Measurements from ENCODE around the gene ACSF2.

Gene ACSF2

DNA sequence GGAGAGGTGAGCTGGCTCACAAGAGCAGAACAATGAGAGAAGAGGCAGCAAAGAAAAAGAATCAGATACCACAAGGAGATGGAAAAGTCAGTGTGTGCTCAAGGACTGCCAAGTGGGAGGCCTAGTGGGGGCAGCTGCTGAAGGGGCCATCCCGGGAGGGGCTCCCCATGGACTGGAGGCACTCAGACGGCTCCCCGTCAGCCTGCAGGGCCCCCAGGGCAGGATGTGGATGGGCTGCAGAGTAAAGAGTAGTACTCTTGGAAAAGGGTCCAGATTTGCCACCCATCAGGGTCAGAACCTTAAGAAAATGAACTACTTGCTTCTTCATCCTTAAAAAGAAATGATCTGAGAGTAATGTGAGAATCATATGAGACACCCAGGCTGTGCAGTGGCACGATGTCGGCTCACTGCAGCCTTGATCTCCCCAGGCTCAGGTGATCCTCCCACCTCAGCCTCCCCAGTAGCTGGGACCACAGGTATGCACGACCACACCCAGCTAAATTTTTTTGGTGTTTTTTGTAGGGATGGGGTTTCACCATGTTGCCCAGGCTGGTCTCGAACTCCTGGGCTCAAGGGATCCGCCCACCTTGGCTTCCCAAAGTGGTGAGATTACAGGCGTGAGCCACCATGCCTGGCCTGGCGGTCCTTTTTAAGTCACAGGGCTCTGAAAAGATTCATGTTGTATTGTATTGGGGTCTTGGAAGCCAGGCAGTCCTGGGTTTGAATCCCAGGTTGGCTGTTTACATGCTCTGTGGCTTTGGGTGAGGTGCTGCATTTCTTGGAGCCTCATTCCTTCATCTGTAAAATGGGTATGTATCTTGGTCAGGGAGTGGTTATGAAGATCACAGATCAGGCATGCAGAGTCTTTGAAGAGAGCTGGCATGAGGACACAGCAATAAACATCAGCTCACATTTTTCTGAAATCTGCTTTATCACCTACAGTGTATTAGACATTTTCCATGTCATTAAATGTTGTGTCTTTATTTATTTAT lies 15.1 kb downstream of the ACSF2 start:
- no peak for DNase-seq

DNA sequence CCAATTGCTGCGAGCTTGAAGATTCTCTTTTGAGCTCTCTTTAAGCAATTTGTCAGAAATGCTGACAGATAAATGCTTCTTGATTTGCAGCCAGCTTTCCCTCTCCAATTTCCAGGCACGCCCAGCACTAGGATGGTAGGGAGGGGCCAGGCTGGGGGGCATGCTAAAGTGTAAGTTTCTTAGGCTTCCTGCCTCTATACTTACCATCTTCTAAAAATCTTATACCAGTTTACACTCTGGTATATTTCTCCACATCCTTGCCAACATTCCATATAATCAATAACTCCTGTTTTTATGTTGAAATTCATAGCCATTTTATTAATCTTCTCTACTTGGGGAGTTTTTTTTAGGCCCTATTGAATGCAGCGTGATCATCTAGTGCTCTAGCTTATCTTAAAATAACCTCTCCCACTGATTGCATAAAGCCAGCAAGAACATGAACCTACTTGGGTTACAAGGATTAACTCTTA lies 17.5 kb downstream of the ACSF2 start:
- DNase-seq = no peak

DNA sequence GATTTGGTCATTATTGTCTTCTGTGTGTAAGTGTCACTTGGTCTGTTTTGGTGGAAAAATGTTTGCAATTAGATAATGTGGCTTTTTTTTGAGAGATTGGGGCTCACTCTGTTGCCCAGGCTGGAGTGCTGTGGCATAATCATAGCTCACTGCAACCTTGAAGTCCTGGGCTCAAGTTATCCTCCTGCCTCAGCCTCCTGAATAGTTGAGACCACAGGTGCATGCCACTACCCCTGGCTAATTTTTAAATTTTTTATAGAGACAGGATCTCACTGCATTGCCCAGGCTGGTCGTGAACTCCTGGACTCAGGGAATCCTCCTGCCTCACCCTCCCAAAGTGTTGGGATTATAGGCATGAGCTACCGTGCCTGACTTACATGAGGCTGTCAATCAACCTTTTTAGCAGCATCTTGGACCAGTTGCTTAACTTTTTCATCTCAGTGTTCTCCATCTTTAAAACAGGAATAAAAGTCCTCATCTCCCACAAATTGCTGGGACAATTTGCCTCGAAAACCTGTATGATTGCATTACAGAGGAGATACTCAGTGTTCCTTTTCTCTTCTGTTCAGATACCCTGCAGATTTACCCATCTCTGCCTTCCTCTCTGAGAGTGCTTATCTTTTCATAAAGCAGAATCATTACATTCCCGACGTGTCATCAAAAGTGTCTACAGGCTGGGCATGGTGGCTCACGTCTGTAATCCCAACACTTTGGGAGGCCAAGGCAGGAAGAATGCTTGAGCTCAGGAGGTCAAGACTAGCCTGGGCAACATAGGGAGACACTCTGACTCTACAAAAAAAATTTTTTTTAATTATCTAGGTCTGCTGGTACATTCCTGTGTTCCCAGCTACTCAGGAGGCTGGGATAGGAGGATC lies 19.1 kb downstream of the ACSF2 start:
- no peak for DNase-seq

DNA sequence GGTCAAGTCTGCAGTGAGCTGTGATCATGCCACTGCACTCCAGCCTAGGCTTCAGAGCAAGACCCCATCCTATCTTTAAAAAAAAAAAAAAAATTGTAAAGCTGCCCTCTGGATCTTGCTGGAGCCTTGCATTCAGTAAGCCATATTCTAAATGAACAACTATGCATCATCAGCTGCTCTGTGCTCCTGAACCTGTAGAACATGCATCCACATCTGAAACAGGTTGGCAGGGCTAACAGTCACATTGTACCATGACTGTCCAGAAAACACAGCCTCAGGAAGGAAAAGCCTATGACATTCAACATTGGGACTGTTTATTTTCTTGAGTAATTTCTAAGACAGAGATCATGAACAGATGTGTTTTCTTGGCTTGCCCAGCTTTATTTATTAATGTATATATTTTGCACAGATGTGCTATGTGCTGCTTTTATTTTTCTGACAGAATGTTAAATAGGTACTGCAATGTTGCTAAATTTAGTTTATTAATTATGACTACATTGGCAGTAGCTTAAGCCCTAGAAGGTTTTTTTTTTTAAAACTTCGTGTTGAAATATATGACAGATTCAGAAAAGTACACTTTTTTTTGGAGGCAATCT lies 19.8 kb downstream of the ACSF2 start:
- DNase-seq = no peak

DNA sequence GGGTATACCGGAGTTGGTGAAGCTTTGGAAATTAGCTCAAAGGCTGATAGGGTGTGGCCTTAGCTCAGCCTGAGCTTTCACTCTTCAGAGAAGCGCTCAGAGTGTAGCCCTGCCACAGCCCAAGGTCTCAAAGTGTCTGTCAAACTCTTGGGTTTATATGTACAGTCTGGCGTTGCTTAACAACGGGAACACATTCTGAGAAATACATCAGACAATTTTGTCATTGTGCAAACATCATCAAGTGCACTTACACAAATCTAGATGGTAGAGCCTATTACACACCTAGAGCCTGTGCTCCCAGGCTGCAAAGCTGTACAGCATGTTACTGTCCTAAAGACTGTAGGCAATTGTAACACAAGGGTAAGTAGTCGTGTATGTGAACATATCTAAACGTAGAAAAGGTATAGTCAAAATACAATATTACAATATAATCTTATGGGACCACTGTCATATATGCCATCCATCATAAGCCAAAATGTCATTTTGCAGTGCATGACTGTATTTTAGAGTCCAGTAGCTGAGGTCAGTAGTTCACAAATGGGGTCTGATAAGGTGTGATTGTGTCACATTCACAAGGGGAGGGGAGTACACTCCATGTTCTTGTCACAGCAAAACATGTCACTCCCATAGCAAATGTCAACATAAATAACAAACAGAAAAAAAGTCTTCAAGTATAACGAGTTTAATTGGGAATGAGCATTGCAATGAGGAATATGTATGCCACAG lies 22.0 kb downstream of the ACSF2 start:
- no peak for DNase-seq

DNA sequence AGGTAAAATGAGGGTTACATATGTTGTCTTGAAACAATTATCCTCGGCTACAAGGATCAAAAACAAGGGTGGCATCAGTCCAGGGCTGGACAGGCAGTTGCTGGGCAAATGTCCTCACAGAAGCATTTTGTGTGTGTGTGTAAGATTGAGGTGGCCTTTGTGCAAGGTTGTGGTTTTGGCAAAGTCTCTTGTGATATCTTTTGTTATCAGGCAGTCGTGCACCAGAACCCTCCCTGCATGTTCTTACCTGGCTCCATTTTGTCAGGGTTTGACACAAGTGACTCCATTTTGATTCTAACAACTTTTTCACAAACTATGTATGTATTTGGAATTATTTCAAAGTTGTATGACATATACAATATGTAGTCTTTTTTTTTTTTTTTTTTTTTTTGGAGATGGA lies 22.6 kb downstream of the ACSF2 start:
- no peak for DNase-seq

DNA sequence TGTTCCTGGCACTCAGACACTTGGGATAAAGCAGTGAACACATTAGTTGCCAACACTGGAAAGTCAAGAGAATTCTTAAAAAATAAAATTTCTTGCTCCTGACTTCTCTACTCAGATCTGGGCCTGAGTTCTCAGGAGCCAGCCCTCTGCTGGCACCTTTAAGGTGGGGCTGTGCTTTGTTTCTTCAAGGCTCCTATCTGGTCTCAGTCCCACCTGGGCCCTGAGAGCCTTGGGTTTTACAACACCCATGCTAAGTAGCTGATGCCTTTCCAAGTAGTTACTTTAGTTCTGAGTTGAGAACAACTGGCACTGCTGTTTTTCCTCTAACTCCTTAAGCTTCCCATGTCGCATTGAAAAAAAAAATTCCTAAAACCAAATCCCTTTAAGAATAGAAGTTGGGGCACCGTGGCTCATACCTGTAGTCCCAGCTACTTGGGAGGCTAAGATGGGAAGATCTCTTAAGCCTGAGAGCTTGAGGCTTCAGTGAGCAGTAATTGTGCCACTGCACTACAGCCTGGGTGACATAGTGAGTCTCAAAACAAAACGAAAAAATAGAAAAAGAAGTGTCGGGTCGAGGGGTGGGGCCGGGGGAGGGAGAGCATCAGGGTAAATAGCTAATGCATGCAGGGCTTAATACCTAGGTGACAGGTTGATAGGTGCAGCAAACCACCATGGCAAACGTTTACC lies 26.1 kb downstream of the ACSF2 start:
- no peak for DNase-seq

DNA sequence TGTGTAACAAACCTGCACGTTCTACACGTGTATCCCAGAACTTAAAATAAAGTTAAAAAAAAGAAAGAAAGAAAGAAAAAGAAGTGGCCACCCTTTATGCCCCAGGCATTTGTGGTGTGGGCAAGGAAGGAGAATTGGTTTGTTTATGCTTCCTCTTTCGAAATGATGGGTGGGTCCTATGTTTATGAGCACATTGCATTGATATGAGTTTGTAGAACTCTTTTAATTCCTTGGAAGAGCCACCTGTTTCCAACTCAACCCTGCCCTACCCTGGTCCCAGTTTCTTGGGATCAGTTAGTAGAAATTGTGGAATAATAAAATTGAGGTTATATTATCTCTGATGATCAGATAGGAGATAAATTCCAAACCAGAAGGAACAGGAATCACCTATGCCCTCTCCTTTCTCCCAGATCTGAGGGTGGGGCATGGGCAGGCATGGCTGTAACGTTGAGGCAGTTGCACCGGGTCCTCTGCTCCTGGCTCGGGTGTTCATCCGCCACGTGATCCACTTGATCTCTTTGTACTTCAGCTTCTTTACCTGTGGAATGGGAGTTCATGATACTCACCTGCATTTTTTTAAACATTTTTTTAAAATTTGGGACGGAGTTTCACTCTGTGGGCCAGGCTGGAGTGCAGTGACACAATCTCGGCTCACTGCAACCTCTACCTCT lies 26.7 kb downstream of the ACSF2 start:
- peak; percentile 13 for DNase-seq

DNA sequence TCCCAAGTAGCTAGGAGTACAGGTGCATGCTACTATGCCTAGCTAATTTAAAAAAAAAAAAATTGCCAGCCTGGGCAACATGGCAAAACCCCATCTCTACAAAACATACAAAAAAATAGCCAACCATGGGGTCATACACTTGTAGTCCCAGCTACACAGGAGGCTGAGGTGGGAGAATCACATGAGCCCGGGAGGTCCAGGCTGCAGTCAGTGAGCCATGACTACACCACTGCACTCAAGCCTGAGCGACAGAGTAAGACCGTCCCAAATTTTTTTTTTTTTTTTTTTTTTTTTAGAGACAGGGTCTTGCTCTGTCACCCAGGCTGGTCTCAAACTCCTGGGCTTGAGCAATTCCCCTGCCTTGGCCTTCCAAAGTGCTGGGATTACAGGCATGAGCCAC lies 27.9 kb downstream of the ACSF2 start:
- DNase-seq = no peak

DNA sequence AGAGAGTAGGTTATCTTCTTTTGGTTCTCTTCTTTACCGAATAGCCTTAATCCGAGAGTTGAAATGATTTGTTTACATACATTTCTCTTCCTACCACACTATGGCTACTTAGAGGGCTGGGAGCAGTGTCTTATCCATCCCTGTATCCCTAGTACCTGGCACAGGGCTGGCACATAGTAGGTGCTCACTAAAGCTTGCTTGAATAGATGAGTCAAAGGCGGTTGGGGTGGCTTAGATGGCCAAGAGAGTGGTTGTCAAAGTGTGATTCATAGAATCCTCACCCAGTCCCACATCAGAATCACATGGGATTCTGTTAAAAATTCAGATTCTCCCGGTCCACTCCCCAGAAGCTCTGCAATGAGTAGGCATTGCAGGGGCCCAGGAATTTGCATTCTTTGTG lies 31.6 kb downstream of the ACSF2 start:
- DNase-seq = no peak

DNA sequence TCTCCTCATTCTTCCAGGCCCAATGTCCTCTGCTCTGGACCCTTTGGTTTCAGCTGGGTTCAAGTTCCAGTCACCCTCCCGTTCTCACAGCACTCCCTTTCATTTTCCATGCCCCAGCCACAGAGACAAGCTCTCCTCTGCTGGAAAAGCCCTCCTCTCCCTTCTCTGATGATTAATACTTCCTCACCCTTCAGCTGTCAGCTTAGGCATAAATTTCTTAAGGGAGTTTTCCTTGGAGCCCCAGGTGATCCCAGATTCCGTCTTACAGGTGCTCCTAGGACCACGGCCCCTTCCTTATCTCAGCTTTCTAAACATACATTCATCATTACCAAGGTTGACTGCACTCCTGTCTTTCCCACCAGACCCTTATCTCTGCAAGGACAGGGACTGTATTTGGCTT lies 32.3 kb downstream of the ACSF2 start:
- no peak for DNase-seq

DNA sequence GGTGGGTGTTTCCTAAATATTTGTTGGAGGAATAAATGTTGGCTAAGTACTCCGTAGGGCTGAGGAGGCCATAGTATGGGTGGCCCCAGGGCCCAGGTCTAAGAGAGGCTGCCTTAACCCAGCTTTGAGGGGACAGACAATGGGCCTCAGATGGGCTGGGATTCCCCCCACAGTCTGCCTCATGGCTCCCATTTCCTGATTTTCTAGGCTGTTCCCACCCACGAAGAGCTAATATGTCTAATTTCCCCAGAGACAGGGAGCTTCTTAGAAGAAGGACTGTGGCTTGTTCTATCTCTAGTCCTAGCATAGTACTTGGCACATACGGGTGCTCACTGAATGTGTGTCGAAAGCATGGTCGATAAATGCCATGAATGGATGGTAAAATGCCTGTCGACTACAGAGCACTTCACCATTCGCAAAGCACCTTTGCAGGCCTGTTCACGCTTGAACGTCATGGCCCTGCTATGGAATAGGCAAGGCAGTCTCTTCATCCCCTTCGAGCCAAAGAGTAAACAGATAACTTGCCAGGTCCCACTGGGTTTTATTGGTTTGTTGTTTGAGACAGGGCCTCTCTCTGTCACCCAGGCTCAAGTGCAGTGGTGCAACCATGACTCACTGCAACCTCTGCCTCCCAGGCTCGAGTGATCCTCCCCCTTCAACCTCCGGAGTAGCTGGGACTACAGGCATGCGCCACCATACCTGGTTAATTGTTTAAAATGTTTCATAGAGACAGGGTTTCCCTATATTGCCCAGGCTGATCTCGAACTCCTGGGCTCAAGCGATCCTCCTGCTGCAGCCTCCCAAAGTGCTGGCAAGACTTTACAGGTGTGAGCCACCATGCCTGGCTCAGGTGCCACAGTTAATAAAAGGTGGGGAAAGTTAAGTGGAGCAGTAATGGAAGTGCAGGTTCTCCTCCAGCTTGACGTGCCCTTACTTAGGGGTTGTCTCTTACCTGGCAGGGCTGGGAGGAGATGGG lies 33.0 kb downstream of the ACSF2 start:
- peak; percentile 15 for DNase-seq

DNA sequence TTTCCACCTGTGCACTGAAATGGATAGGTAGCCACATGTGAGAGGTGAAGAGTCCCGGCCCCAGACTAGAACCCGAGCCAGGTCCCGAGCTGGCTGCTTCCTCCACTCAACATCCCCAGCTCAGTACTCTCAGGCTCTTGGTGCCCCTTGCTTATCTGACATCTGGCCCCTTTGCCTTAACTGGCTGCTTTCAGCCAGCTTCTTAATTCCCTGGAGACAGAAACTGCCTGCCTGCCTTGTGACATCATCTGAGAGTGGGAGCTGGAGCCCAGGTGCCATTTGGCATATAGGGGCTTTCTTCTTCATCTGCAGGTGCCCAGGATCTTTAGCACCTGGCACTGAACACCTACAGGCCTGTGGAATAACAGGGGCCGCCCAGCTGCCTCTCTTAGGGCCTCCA lies 33.7 kb downstream of the ACSF2 start:
- DNase-seq = no peak

DNA sequence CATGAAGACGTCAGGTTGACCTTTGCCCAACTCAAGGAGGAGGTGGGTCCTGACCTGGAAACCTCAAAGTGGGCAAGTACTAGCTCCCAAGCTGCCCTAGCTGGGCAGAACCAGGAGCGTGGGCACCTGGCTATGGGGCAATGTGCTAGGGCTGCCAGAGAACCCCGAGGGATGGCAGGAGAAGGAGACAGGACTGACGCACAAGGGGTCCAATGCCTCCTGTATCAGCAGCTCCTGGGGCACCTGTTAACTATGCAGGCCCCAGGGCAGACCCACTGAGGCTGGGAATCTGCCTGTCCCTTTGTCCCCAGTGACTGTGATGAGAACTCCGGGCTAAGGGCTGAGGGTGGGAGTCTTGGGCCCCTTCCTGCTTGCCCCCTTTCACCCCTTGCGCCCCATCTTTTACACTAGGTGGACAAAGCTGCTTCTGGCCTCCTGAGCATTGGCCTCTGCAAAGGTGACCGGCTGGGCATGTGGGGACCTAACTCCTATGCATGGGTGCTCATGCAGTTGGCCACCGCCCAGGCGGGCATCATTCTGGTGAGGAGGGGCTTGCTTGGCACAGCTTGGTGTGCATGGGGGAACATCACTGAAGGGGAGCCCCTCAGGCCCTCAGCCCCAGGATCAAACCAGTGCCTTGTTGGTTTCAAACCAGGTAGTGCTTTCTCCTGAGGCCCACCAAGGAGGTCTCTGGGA lies 35.0 kb downstream of the ACSF2 start:
- DNase-seq = no peak

DNA sequence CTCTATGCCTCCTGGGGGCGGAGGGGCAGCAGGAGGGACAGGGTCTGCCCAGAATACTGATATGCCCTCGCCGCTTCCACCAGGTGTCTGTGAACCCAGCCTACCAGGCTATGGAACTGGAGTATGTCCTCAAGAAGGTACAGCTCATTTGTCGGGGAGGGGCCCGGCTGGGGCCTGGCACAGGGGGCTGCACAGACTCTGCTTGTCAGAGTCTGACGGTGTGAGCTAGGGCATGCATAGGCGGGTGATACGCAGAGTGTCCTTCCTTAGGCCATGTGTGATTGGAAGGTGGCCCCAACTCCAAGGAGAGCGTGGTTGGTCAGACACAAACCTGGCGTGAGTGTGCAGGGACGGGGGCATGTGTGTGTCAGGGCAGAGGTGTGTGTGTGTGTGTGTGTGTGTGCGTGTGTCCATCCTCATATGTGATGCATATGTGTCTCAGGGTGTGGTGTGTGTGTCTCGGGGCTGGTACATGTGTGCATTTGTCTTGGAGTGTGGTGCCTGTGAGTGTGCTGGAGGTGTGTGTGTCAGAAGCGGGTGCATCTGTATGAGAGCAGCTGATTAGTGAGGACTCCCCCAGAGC lies 35.6 kb downstream of the ACSF2 start:
- DNase-seq = no peak

DNA sequence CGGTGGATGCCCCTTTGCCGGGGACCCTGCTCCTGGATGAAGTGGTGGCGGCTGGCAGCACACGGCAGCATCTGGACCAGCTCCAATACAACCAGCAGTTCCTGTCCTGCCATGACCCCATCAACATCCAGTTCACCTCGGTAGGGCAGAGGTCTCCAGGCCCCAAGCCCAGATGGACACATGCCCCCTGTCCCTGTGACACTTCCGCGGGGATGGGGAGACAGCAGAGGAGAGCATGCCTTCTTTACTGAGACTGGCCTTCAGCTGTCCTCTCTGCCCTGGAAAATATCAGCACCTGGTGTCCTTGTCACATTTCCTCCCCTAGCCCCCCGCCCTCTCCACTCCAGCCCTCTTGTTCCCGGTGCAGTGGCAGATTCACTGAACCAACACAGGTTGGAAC lies 36.4 kb downstream of the ACSF2 start:
- DNase-seq = no peak

DNA sequence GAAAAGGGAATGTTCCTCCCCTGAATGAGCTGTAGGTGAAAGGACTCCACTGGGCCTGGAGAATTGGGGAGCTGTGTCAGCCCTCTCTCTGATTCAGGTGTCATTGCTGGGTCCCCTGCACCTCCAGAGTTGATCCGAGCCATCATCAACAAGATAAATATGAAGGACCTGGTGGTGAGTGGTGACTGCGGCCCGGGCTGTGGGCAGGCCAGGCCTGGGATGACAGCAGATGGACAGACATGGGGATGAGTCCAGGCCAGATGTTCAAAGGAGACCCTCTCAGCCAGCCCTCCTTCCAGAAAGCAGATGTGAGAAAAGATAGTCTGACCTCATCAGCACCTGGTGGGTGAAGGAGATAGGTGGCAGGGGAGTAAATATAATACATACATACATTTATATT lies 38.1 kb downstream of the ACSF2 start:
- no peak for DNase-seq

DNA sequence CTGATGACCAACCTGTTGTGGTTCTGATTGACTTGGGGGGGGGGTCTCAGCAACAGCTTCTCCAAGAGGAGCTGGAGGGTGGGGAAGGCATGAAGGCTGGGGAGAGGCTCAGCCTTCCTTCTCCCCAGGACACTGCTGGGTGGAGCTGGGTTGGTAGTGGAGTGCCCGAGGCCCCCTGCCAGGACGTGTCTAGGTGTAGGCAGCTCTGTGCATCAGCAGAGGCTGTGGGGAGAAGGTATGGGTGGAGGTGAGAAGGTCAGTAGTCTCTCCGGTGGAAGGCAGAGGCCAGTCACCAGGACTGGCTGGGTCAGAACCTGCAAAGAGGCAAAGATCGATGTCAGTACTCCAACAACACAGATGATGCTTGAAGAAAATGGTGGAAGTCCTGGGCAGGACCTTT lies 38.7 kb downstream of the ACSF2 start:
- no peak for DNase-seq

DNA sequence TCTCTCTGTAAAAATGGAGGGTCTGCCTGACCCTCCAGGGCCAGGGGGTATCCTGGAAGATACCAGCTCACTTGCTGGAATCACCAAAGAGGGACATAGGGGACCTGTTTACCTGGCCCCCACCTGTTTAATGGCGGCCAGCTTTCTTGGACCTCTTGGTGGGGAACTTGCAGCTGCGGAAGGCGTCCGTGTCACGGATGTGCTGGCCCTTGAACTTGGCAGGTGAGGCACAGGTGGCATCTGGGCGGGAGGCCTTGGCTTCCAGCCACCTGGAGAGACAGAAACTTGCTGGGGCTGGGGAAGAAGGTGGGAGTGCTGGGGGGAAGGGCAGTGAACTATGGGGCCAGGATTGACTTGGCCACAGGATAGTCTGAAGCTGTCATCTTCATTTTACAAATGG lies 39.2 kb downstream of the ACSF2 start:
- DNase-seq = no peak
